ENCODE results near the gene MRPS15.

Gene MRPS15

DNA sequence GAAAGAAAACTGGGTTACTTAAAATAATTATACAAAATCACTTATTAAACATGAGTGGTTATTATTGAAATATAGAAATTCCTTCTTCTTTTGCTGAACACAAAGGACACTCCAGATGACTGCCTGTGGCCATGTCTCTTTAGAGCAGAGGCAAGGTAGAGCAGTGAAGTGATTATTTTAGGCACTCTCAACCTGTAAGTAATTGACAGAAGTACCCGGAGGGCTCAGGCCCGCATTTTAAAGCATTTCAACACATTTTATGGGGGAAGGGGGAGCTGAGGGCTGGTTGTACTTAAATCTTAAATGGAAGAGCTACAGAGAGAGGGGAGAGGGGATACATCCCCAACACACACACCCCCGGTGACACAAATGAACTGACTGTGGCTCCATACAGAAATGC is 24.1 kb downstream of the MRPS15 start:
- Histone ChIP-seq H3F3A (ENCODE audit: insufficient read depth, low read length) (no peaks in the 10 kb centered on the region), H3K9ac (ENCODE audit: low read length) (no peak overlapping the region), H2AFZ (ENCODE audit: low read length) (no peak overlapping the region), H4K20me1 (ENCODE audit: insufficient read depth, low read length) (no peaks in the 10 kb centered on the region), H3K27ac (ENCODE audit: low read depth, low read length, poor library complexity, severe bottlenecking) (no peak overlapping the region), H3K9me3 (ENCODE audit: low read length) (no peaks in the 10 kb centered on the region), H3K9me2 (ENCODE audit: low read depth, low read length) (no peaks in the 10 kb centered on the region), H3K4me1 (ENCODE audit: insufficient read depth, low read length, severe bottlenecking) (no peaks in the 10 kb centered on the region), H3K4me2 (ENCODE audit: low read length) (no peak overlapping the region), H3K27me3 (ENCODE audit: insufficient read depth, low read length) (no peaks in the 10 kb centered on the region), H3K4me3 (ENCODE audit: low read depth, low read length, poor library complexity, severe bottlenecking) (no peak overlapping the region), H3K36me3 (ENCODE audit: insufficient read depth, low read length) (no peaks in the 10 kb centered on the region), H3K79me2 (ENCODE audit: insufficient read depth, low read length) (no peaks in the 10 kb centered on the region)
- TF ChIP-seq EZH2 (IDR thresholded peaks at IDR 0.05; ENCODE audit: borderline replicate concordance, low read length) = no peak
- TF ChIP-seq, protein P1, sequence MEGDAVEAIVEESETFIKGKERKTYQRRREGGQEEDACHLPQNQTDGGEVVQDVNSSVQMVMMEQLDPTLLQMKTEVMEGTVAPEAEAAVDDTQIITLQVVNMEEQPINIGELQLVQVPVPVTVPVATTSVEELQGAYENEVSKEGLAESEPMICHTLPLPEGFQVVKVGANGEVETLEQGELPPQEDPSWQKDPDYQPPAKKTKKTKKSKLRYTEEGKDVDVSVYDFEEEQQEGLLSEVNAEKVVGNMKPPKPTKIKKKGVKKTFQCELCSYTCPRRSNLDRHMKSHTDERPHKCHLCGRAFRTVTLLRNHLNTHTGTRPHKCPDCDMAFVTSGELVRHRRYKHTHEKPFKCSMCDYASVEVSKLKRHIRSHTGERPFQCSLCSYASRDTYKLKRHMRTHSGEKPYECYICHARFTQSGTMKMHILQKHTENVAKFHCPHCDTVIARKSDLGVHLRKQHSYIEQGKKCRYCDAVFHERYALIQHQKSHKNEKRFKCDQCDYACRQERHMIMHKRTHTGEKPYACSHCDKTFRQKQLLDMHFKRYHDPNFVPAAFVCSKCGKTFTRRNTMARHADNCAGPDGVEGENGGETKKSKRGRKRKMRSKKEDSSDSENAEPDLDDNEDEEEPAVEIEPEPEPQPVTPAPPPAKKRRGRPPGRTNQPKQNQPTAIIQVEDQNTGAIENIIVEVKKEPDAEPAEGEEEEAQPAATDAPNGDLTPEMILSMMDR (IDR thresholded peaks at IDR 0.05; ENCODE audit: low read length) = no peak

DNA sequence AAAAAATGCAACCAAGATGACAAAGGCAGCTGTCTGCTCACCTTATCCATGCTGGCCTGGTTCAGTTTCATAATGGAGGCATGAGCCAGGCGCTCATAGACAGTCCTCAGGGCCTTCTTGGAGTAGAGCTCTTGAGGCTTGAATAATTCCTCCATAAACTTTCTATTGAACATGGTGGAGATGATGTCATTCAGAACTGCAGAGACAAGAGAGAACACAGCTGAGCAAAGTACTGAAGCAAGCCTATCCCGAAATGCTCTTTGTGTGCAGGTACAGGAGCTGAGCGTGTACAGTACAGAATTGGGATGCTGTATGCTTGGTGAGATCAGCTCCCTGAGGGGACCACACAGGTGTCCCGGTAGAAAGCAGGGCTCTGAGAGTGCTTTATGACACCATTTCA is 25.5 kb downstream of the MRPS15 start:
- H3K9me3 ChIP-seq (ENCODE audit: low read length) = no peaks in the 10 kb centered on the region
- H2AFZ ChIP-seq (ENCODE audit: low read length) = no peak overlapping the region
- no peaks in the 10 kb centered on the region for H4K20me1 ChIP-seq (ENCODE audit: insufficient read depth, low read length)
- no peak overlapping the region for H3K4me3 ChIP-seq (ENCODE audit: low read depth, low read length, poor library complexity, severe bottlenecking)
- no peak for TF ChIP-seq EZH2 (IDR thresholded peaks at IDR 0.05; ENCODE audit: borderline replicate concordance, low read length)
- TF ChIP-seq, protein P1 (IDR thresholded peaks at IDR 0.05; ENCODE audit: low read length) = no peak
- H3K4me2 ChIP-seq (ENCODE audit: low read length) = no peak overlapping the region
- no peaks in the 10 kb centered on the region for H3K9me2 ChIP-seq (ENCODE audit: low read depth, low read length)
- no peaks in the 10 kb centered on the region for H3F3A ChIP-seq (ENCODE audit: insufficient read depth, low read length)
- no peaks in the 10 kb centered on the region for H3K36me3 ChIP-seq (ENCODE audit: insufficient read depth, low read length)
- no peaks in the 10 kb centered on the region for H3K27me3 ChIP-seq (ENCODE audit: insufficient read depth, low read length)
- H3K79me2 ChIP-seq (ENCODE audit: insufficient read depth, low read length) = no peaks in the 10 kb centered on the region
- H3K4me1 ChIP-seq (ENCODE audit: insufficient read depth, low read length, severe bottlenecking) = no peaks in the 10 kb centered on the region
- no peak overlapping the region for H3K27ac ChIP-seq (ENCODE audit: low read depth, low read length, poor library complexity, severe bottlenecking)
- H3K9ac ChIP-seq (ENCODE audit: low read length) = no peak overlapping the region

DNA sequence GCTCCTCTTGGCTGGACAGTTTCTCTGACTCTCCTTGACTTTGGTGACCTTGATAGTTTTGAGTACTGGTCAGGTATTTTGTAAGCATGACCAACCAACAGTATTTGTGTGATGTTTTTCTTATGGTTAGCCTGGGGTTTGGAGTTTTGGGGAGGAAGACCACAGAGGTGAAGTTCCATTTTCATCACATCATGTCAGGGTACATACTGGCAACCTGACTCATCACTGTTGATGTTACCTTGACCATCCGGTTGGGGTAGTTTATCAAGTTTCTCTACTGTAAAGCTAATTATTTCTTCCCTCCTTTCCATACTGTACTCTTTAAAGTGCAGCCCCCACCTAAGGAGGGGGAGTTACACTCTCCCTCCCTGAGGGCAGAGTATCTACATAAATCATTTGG is 27.4 kb downstream of the MRPS15 start:
- Histone ChIP-seq H3K9ac (ENCODE audit: low read length) (no peak overlapping the region), H3K79me2 (ENCODE audit: insufficient read depth, low read length) (no peaks in the 10 kb centered on the region), H3K27ac (ENCODE audit: low read depth, low read length, poor library complexity, severe bottlenecking) (no peak overlapping the region)

More for the DNA sequence above, 27.4 kb downstream of the MRPS15 start:
- no peaks in the 10 kb centered on the region for H3K36me3 ChIP-seq (ENCODE audit: insufficient read depth, low read length)
- H3K9me2 ChIP-seq (ENCODE audit: low read depth, low read length) = no peaks in the 10 kb centered on the region
- no peaks in the 10 kb centered on the region for H3K9me3 ChIP-seq (ENCODE audit: low read length)
- TF ChIP-seq, protein P1 (IDR thresholded peaks at IDR 0.05; ENCODE audit: low read length) = no peak
- TF ChIP-seq EZH2 (IDR thresholded peaks at IDR 0.05; ENCODE audit: borderline replicate concordance, low read length) = no peak
- H3F3A ChIP-seq (ENCODE audit: insufficient read depth, low read length) = no peaks in the 10 kb centered on the region
- no peak overlapping the region for H3K4me3 ChIP-seq (ENCODE audit: low read depth, low read length, poor library complexity, severe bottlenecking)
- H3K4me2 ChIP-seq (ENCODE audit: low read length) = no peak overlapping the region
- no peak overlapping the region for H2AFZ ChIP-seq (ENCODE audit: low read length)
- H3K27me3 ChIP-seq (ENCODE audit: insufficient read depth, low read length) = no peaks in the 10 kb centered on the region
- no peaks in the 10 kb centered on the region for H3K4me1 ChIP-seq (ENCODE audit: insufficient read depth, low read length, severe bottlenecking)
- no peaks in the 10 kb centered on the region for H4K20me1 ChIP-seq (ENCODE audit: insufficient read depth, low read length)
